Tibial nerve (tissue), 4 donors: ENCODE data around the gene CEP350.

Experiments used
- CTCF ChIP-seq, 5 experiments: fragments of 200-600 bp in 3 of 5; fragments of 450-650 bp in 2 of 5; sonication (generic) in 3 of 5; IDR thresholded peaks; one replicate each; pipeline ENCODE4 v1.5.1; 2016 to 2019; ENCODE audit warnings: antibody characterized with exemption in 5 of 5, mild to moderate bottlenecking in 3 of 5, moderate library complexity in 2 of 5
- EP300 ChIP-seq, 2 donors: sonication (generic); formaldehyde crosslinking; IDR thresholded peaks; one replicate each; pipeline ENCODE4 v1.6.1; 2017; ENCODE audit warnings: antibody characterized with exemption in 2 of 2, mild to moderate bottlenecking in 1 of 2
- POLR2A ChIP-seq, 2 donors: fragments of 450-650 bp; IDR thresholded peaks; one replicate each; pipeline ENCODE4 v1.6.1; 2017; ENCODE audit warnings: antibody characterized with exemption in 2 of 2, mild to moderate bottlenecking in 2 of 2, moderate library complexity in 2 of 2

GRCh38 chr1:179952186-179952585 lies 2.4 kb upstream of the CEP350 start:
- no peak for TF ChIP-seq EP300 (IDR thresholded peaks at IDR 0.05)
- TF ChIP-seq CTCF (IDR thresholded peaks at IDR 0.05): no peak
- no peak for TF ChIP-seq POLR2A (IDR thresholded peaks at IDR 0.05)
